ENCODE results near the gene SLC35D2.

Gene SLC35D2

DNA sequence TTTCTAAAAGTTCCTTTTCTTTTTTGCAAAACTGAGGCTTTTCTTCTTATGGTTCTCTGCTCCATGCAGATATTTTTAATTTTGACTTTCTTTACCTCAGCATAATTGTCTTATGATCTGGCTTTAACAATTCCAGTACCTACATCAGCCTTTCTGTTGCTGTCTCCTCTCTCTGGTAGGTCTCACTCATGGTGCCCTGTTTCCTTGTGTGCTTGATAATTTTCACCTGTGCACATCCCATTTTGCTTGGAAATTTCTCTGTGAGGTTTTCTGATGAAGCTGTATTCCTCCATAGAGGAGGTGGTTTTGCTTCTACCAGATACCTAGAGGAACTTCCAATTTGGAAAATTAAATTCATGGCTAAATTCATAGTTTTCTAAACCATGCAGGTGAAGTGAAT, 79.3 kb downstream of the SLC35D2 start:
- DNase-seq, result no peak

DNA sequence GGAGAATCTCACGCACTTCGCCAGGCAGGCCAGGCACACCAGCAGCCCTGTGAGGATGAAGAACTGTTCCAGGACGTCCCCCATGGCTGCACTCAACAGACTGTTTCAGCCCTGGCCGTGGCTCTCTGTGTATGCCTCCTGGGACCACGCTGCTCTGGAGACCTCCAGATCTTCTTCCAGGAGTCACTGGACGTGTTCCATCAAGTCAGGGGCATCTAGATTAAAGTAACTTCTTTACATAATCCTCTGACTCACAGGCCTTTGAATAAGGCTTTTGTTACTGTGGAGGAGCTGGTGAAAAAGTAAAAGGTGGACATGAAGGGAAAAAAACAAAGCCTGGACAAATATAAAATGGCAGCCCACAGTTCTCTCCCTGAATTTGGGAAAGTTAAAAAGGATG, 81.5 kb downstream of the SLC35D2 start, which contains the start of gene HSD17B3:
Gene HSD17B3, minus strand, starts transcription at position 156 of the 400 bp plus-strand sequence. Its CDS starts 72 bp downstream, at position 84.
- no peak for DNase-seq

DNA sequence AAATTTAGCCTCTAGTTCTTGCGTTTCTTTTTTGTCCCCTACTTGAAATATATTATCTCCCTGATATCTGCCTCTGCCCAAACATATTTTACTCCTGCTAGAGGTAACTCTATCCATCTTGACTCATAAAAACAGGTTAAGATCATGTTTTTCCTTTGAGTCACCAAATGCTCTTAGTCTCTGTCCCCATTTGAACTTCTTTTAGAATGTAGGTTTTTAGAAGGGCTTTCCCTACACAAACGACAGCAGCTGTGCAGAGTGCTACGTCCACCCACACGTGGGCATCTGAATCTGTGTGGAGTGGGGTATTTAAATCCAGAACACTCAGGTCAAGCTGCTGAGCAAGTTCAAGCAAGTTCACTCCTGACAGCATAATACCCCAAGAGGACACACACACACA, 83.7 kb downstream of the SLC35D2 start:
- no peak for DNase-seq

DNA sequence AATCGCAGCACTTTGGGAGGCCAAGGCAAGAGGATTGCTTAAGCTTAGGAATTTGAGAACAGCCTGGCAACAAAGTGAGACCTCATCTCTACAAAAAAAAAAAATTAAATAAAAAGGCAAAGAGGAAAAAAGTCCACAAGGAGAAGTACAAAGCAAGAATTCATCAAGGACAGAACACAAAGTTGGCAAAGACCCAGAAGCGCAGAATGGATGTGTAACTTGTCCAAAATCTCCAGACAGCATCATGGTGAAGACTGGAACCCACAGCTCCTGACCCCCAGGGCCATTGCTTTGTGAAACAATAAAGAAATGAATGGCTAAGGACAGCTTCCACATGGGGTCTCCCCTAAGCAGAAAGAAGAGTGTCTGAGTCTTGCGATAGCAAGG, 89.4 kb downstream of the SLC35D2 start:
- no peak for DNase-seq

DNA sequence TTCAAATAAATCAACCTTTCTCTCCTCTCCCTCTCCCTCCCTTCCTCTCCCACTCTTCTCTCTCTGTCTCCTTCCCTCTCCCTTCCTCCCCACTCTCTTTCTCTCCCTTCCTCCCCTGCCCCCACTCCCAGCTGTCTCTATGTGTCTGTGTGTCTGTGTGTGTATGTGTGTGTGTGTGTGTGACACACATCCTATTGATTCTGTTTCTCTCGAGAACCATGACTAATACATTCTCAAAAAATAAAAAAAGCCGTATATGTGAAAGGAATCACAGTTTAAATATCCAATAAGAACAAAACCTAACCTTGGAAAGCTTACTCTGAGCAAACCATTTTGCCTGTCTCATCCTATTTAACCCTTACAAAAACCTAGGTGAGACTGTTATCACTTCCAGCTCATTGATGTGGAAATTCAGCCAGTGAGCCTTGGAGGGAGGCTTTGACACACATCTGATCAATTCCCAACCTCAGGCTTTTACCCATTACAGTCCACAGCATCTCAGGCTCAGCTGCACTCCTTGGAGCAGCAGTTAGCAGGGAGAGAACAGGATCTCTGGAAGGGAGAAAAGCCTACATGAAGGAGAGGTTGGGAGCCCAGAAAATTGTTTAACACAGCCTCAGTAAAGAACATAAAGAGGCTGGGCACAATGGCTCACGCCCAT, 89.9 kb downstream of the SLC35D2 start:
- DNase-seq, result no peak

DNA sequence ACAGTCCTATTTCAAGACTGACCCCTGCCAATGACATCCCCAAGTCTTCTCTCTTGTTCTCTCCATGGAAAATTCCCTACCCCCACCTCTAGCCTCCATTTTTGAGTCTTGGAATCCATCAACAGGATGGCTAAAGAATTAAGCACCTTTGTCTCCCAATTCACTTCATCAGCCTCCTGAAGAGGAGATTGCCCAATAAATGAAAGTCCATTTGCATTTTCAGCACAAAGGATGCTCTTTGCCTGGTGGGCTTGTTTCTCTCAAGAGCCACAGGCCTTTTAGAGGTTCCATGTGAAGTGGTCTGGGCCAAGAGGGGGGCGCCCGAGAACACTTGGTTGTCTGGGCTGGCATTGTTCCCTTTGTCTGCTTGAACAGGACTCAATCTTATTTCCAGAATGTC, 94.1 kb downstream of the SLC35D2 start:
- DNase-seq, result no peak

DNA sequence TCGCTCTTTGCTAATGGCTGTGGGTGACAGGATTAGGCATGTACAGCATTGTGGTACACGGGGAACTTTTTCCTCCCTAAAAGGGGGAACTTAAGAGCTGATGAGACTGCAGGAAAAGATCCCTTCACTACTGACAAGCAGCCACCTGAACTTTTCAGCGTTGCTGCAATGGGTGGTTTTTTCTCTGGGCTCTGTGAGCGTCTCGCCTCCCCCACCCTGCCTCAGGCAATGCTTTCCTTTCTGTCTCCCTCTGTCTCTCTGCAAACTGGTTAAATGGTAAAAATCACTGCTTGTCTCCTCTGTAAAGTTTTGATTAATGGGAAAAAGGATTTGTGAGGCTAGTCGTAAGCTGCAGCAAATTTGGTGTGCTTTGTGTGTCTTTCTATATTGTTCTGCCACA, 101.9 kb downstream of the SLC35D2 start:
- no peak for DNase-seq

DNA sequence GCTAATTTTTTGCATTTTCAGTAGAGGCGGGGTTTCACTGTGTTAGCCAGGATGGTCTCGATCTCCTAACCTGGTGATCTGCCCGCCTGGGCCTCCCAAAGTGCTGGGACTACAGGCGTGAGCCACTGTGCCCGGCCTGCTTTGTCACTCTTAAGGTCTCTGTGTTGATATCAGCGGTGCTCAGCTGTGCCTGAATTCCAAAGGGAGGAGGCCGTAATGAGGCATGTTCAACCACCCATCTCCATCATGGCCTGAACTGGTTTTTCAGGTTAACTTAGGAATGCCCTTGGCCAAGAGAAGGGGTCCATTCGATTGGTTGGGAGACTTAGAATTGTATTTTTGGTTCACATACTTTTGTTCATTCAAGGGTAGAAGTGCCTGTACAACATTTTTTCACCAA, 103.6 kb downstream of the SLC35D2 start:
- DNase-seq, result no peak

DNA sequence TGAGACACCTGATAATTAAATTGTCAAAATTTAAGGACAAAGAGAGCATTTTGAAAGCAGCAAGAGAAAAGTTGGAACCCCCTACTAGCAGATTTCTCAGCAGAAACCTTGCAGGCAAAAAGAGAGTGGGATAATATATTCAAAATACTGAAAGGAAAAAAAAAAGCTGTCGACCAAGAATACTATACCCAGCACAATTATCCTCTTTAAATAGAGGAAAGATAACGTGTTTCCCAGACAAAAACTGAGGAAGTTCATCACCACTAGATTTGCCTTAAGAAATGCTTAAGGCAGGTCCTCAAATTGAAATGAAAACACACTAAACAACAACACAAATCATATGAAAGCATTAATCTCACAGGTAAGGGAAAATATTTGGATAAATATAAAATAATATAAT, 108.6 kb downstream of the SLC35D2 start:
- no peak for DNase-seq
